Keratinocyte (primary cell): ENCODE measurements around the gene CEP68. TPM values are rescaled to one million over a fixed set of nuclear protein-coding genes. Genes with fewer than 3 reads are reported as not detected.

Source experiments
- DNase-seq: peaks from one replicate; pipeline ENCODE4 v3.0.0-alpha.2; 2011; ENCODE audit warnings: low read depth, missing footprints, low spot score
- FAIRE-seq: peaks from 2 replicates; lab custom pipeline; 2011; peaks lifted over from hg19 to GRCh38; lab: Jason Lieb, UNC
- H2AFZ ChIP-seq: 2 replicates; pipeline ENCODE4 v1.6.0; 2012; ENCODE audit warnings: low read length, control low read depth, inconsistent platforms; ENCODE audit not compliant: control insufficient read depth
- H3K27ac ChIP-seq: 2 replicates; pipeline ENCODE4 v1.5.1; 2011; ENCODE audit warnings: low read length; ENCODE audit not compliant: control insufficient read depth, insufficient read depth
- H3K27me3 ChIP-seq: 3 replicates; pipeline ENCODE4 v1.6.0; 2011; ENCODE audit warnings: low read length; ENCODE audit not compliant: control insufficient read depth, insufficient read depth; ENCODE audit errors: extremely low read depth
- H3K36me3 ChIP-seq, 2 experiments: 2 replicates in 1 of 2; 3 replicates in 1 of 2; pipeline ENCODE4 v1.5.1; 2011; ENCODE audit warnings: low read length in 2 of 2, mild to moderate bottlenecking in 1 of 2; ENCODE audit not compliant: control insufficient read depth in 2 of 2, insufficient read depth in 2 of 2; ENCODE audit errors: extremely low read depth in 1 of 2
- H3K4me1 ChIP-seq: 3 replicates; pipeline ENCODE4 v1.5.1; 2011; ENCODE audit warnings: low read length; ENCODE audit not compliant: control insufficient read depth, insufficient read depth; ENCODE audit errors: extremely low read depth
- H3K4me2 ChIP-seq: 3 replicates; pipeline ENCODE4 v1.6.0; 2011; ENCODE audit warnings: low read depth, low read length; ENCODE audit not compliant: control insufficient read depth, insufficient read depth; ENCODE audit errors: extremely low read depth
- H3K4me3 ChIP-seq, 3 experiments: fragments of 200-600 bp in 1 of 3; sonication (generic) in 1 of 3; 2 replicates in 2 of 3; 3 replicates in 1 of 3; pipeline ENCODE4 v1.5.1; 2011 to 2016; ENCODE audit warnings: low read length in 3 of 3, mild to moderate bottlenecking in 3 of 3, control low read depth in 2 of 3, inconsistent platforms in 1 of 3, low read depth in 1 of 3, mixed read lengths in 1 of 3, mixed run types in 1 of 3, moderate library complexity in 1 of 3; ENCODE audit not compliant: control insufficient read depth in 2 of 3, insufficient read depth in 2 of 3; ENCODE audit errors: extremely low read depth in 1 of 3
- H3K79me2 ChIP-seq: 2 replicates; pipeline ENCODE4 v1.6.0; 2012; ENCODE audit warnings: low read length; ENCODE audit not compliant: control insufficient read depth, insufficient read depth
- H3K9ac ChIP-seq: 3 replicates; pipeline ENCODE4 v1.6.0; 2011; ENCODE audit warnings: low read length; ENCODE audit not compliant: control insufficient read depth, insufficient read depth; ENCODE audit errors: extremely low read depth
- H3K9me1 ChIP-seq: 3 replicates; pipeline ENCODE4 v1.6.0; 2011; ENCODE audit warnings: low read length; ENCODE audit not compliant: control insufficient read depth, insufficient read depth; ENCODE audit errors: extremely low read depth
- H3K9me3 ChIP-seq: 2 replicates; pipeline ENCODE4 v1.5.1; 2012; ENCODE audit warnings: low read depth, low read length; ENCODE audit not compliant: control insufficient read depth
- H4K20me1 ChIP-seq: 3 replicates; pipeline ENCODE4 v1.6.0; 2011; ENCODE audit warnings: low read length; ENCODE audit not compliant: control insufficient read depth, insufficient read depth; ENCODE audit errors: extremely low read depth
- EZH2 ChIP-seq: IDR thresholded peaks from one replicate; pipeline ENCODE4 v1.6.1; 2012; ENCODE audit warnings: inconsistent platforms, mild to moderate bottlenecking, low read length, moderate library complexity
- dilution Hi-C: fragments of 300-500 bp; cut with MboI; formaldehyde crosslinking; loops from one replicate; pipeline ENCODE4 v1.7.0; 2020; ENCODE audit warnings: low sequenced_read_pairs; ENCODE audit not compliant: extremely low pct_ligation_motif_present
- polyA plus RNA-seq, 5 experiments: library from polyadenylated mRNA; depleted of rRNA in 3 of 5; stranded (reverse) in 3 of 5; stranded (forward) in 1 of 5; unstranded in 1 of 5; fragments of >200 nt; gene quantifications; 1 replicate in 1 of 5; 2 replicates in 3 of 5; 3 replicates in 1 of 5; pipeline versions ENCODE4 v1.2.1 to v1.2.3, GENCODE V29; 2011 to 2012; ENCODE audit warnings: missing spikeins in 2 of 5, low read depth in 1 of 5, low replicate concordance in 1 of 5
- TF ChIP-seq, protein P1 (sequence below), 3 experiments: IDR thresholded peaks in 1 of 3; conservative IDR thresholded peaks in 1 of 3; optimal IDR thresholded peaks in 1 of 3; 2 replicates in 2 of 3; 3 replicates in 1 of 3; pipeline versions ENCODE3 to v1.5.1; 2011; ENCODE audit warnings: low read length in 3 of 3, mild to moderate bottlenecking in 3 of 3, moderate library complexity in 2 of 3, control low read depth in 1 of 3, inconsistent platforms in 1 of 3; ENCODE audit not compliant: insufficient read depth in 2 of 3; ENCODE audit errors: extremely low read depth in 1 of 3

CEP68 gene
- polyA plus RNA-seq, 1 donor (not counting 4 experiments of a cell fraction or from before 2014, with no cell fraction given): 4.1 TPM

DNA sequence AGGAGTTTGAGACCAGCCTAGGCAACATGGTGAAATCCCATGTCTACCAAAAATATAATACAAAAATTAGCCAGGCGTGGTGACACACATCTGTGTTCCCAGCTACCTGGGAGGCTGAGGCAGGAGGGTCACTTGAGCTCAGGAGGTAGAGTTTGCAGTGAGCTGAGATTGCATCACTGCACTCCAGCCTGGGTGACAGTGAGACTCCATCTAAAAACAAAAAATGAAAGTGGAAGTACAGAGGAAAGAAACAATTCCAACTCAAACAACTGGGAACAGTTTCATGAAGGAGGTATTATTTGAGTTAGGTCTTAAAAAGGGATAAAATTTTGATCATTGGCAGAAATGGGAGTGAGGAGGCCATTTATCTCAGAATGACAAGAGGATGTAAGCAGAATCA is 80.0 kb downstream of the CEP68 start:
- Histone ChIP-seq H3K27me3 (no peaks in the 10 kb centered on the region), H4K20me1 (no peaks in the 10 kb centered on the region), H3K9me3 (no peaks in the 10 kb centered on the region), H3K9ac (no peak overlapping the region), H2AFZ (no peak overlapping the region), H3K36me3 (no peaks in the 10 kb centered on the region), H3K4me3 (no peak overlapping the region), H3K79me2 (no peaks in the 10 kb centered on the region), H3K4me1 (no peaks in the 10 kb centered on the region), H3K27ac (no peak overlapping the region), H3K4me2 (no peak overlapping the region), H3K9me1 (no peaks in the 10 kb centered on the region)
- dilution Hi-C loops: no loop called here
- FAIRE-seq (no peak), DNase-seq (no peak)
- TF ChIP-seq EZH2: no peak
- TF ChIP-seq, protein P1, sequence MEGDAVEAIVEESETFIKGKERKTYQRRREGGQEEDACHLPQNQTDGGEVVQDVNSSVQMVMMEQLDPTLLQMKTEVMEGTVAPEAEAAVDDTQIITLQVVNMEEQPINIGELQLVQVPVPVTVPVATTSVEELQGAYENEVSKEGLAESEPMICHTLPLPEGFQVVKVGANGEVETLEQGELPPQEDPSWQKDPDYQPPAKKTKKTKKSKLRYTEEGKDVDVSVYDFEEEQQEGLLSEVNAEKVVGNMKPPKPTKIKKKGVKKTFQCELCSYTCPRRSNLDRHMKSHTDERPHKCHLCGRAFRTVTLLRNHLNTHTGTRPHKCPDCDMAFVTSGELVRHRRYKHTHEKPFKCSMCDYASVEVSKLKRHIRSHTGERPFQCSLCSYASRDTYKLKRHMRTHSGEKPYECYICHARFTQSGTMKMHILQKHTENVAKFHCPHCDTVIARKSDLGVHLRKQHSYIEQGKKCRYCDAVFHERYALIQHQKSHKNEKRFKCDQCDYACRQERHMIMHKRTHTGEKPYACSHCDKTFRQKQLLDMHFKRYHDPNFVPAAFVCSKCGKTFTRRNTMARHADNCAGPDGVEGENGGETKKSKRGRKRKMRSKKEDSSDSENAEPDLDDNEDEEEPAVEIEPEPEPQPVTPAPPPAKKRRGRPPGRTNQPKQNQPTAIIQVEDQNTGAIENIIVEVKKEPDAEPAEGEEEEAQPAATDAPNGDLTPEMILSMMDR (optimal IDR thresholded peaks at IDR 0.05 in 1 of 3, IDR thresholded peaks at IDR 0.05 in 1 of 3, conservative IDR thresholded peaks at IDR 0.05 in 1 of 3; ENCODE audit: extremely low read depth in 1 of 3, insufficient read depth in 2 of 3, low read length in 3 of 3): no peak

Other genes starting within 250 kb of the CEP68 start
- 6.3 to 9.2 TPM (median 8.2 TPM) in 3 replicates for gene SLC1A4, start 67.0 kb upstream of the CEP68 start, polyA plus RNA-seq
- gene RAB1A, start 73.7 kb downstream of the CEP68 start, polyA plus RNA-seq: 170 to 274 TPM (median 173 TPM) in 3 replicates
- 121 to 257 TPM (median 134 TPM) in 3 replicates for gene ACTR2, start 171.4 kb downstream of the CEP68 start, polyA plus RNA-seq